ENCODE measurements around the gene ZCCHC4. TPM values are rescaled to one million over a fixed set of nuclear protein-coding genes. Genes with fewer than 3 reads are reported as not detected.
A peak's percentile ranks its signal among the peaks of the same experiment; 100 is the strongest.

ZCCHC4 gene, protein sequence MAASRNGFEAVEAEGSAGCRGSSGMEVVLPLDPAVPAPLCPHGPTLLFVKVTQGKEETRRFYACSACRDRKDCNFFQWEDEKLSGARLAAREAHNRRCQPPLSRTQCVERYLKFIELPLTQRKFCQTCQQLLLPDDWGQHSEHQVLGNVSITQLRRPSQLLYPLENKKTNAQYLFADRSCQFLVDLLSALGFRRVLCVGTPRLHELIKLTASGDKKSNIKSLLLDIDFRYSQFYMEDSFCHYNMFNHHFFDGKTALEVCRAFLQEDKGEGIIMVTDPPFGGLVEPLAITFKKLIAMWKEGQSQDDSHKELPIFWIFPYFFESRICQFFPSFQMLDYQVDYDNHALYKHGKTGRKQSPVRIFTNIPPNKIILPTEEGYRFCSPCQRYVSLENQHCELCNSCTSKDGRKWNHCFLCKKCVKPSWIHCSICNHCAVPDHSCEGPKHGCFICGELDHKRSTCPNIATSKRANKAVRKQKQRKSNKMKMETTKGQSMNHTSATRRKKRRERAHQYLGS
- 7.4 to 10.8 TPM (median 7.9 TPM) in 3 replicates for polyA plus RNA-seq
- 5.3 TPM for polyA plus RNA-seq (2011; ENCODE audit: low read depth)
- polyA plus RNA-seq (2011; cell fraction: cytosol; rRNA removed) = 3.8 and 7.7 TPM in 2 replicates
- polyA plus RNA-seq (2011; cell fraction: nucleus; rRNA removed) = 14.3 and 14.6 TPM in 2 replicates
- polyA plus RNA-seq (2012; ENCODE audit: low replicate concordance) = 4.0 and 5.8 TPM in 2 replicates
- 3.0 to 8.2 TPM (median 4.3 TPM) in 3 replicates for polyA minus RNA-seq
- 9.0 TPM for polyA minus RNA-seq (2011; cell fraction: cytosol; rRNA and poly(A)+ RNA removed)
- 8.1 and 19.6 TPM in 2 replicates for polyA minus RNA-seq (2011; cell fraction: nucleus; rRNA and poly(A)+ RNA removed)

DNA sequence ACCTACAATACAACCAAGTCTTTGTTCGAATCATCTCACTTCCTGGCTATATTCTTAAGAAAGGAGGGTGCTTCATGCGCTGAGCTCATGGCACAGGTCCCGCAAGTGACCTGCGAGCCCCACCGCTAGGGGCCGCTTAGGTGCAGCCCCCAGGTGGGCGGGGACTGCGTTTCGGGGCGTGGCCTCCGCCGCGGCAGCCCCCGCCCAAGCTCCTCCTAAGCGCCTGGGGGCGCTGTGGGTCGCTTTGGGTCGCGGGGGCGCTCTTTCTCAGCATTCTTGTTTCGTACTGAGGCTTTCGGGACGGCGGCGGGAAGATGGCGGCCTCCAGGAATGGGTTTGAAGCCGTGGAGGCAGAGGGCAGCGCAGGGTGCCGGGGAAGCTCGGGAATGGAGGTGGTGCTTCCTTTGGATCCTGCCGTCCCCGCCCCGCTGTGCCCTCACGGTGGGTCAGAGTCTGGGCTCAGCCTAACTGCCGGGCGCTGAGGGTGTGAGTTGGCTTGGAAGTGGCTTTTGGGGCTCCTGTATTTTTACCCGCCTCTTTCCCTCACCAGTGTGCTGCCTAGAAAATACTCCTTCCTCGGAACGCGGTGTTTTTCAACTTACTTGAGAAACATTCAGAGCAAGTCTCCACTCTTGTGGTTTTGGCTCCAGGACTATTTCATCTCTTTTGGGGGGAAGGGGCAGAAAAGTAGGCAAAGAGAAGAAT, at the start of gene ZCCHC4:
Gene ZCCHC4 (plus strand): TSS at position 279 of the 705 bp plus-strand sequence. CDS start 36 bp downstream, at position 315.
- TF ChIP-seq, protein P1, sequence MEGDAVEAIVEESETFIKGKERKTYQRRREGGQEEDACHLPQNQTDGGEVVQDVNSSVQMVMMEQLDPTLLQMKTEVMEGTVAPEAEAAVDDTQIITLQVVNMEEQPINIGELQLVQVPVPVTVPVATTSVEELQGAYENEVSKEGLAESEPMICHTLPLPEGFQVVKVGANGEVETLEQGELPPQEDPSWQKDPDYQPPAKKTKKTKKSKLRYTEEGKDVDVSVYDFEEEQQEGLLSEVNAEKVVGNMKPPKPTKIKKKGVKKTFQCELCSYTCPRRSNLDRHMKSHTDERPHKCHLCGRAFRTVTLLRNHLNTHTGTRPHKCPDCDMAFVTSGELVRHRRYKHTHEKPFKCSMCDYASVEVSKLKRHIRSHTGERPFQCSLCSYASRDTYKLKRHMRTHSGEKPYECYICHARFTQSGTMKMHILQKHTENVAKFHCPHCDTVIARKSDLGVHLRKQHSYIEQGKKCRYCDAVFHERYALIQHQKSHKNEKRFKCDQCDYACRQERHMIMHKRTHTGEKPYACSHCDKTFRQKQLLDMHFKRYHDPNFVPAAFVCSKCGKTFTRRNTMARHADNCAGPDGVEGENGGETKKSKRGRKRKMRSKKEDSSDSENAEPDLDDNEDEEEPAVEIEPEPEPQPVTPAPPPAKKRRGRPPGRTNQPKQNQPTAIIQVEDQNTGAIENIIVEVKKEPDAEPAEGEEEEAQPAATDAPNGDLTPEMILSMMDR (optimal IDR thresholded peaks at IDR 0.05 in 1 of 3, IDR thresholded peaks at IDR 0.05 in 1 of 3, conservative IDR thresholded peaks at IDR 0.05 in 1 of 3; ENCODE audit: extremely low read depth in 1 of 3, insufficient read depth in 2 of 3, low read length in 3 of 3) = peak; percentile 69 to 99 (median 91)
- TF ChIP-seq EZH2 (IDR thresholded peaks at IDR 0.05; ENCODE audit: low read length) = no peak
- dilution Hi-C loops (cut with MboI; ENCODE audit: extremely low pct_ligation_motif_present, low sequenced_read_pairs) = no loop called here
- Histone ChIP-seq H3K4me2 (ENCODE audit: control insufficient read depth, extremely low read depth, insufficient read depth, low read depth, low read length) (peak within 1 kb of the TSS; percentile 88), H4K20me1 (ENCODE audit: control insufficient read depth, extremely low read depth, insufficient read depth, low read length) (no peaks in the 10 kb centered on the region), H3K27me3 (ENCODE audit: control insufficient read depth, extremely low read depth, insufficient read depth, low read length) (no peaks in the 10 kb centered on the region), H3K36me3 (ENCODE audit: control insufficient read depth in 2 of 2, extremely low read depth in 1 of 2, insufficient read depth in 2 of 2, low read length in 2 of 2) (no peaks in the 10 kb centered on the region), H3K4me1 (ENCODE audit: control insufficient read depth, extremely low read depth, insufficient read depth, low read length) (peaks cover 7% of the 10 kb centered on the region), H3K9me1 (ENCODE audit: control insufficient read depth, extremely low read depth, insufficient read depth, low read length) (no peaks in the 10 kb centered on the region), H2AFZ (ENCODE audit: control insufficient read depth, low read length) (peak within 1 kb of the TSS; percentile 99), H3K9me3 (ENCODE audit: control insufficient read depth, low read depth, low read length) (no peaks in the 10 kb centered on the region), H3K79me2 (ENCODE audit: control insufficient read depth, insufficient read depth, low read length) (peaks cover 2% of the 10 kb centered on the region), H3K27ac (ENCODE audit: control insufficient read depth, insufficient read depth, low read length) (peak within 1 kb of the TSS; percentile 67), H3K4me3 (ENCODE audit: control insufficient read depth in 2 of 3, extremely low read depth in 1 of 3, insufficient read depth in 2 of 3, low read depth in 1 of 3, low read length in 3 of 3) (peak within 1 kb of the TSS; percentile 78 to 94 (median 93)), H3K9ac (ENCODE audit: control insufficient read depth, extremely low read depth, insufficient read depth, low read length) (peak within 1 kb of the TSS; percentile 78)
- DNase-seq (ENCODE audit: low read depth, low spot score) (peak; percentile 71), FAIRE-seq (no peak)

DNA sequence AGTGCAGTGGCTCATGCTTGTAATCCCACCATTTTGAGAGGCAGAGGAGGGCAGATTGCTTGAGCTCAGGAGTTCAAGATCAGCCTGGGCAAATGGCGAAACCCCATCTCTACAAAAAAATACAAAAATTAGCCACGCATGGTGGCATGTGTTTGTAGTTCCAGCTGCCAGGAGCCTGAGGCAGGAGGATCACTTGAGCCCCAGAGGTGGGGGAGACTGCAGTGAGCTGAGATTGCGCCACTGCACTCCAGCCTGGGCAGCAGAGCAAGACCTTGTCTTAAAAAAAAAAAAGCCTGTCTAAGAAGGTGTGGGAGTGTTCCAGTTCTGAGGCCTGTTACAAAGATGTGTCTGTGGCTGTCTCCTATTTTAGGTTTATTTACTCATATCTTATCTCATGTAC, 40.7 kb upstream of the ZCCHC4 start:
- H3K4me3 ChIP-seq (ENCODE audit: control insufficient read depth in 2 of 3, extremely low read depth in 1 of 3, insufficient read depth in 2 of 3, low read depth in 1 of 3, low read length in 3 of 3) = no peak overlapping the region
- dilution Hi-C loops (cut with MboI; ENCODE audit: extremely low pct_ligation_motif_present, low sequenced_read_pairs) = no loop called here

More for the DNA sequence above, 40.7 kb upstream of the ZCCHC4 start:
- DNase-seq (ENCODE audit: low read depth, low spot score) (no peak), FAIRE-seq (no peak)
- no peaks in the 10 kb centered on the region for H3K79me2 ChIP-seq (ENCODE audit: control insufficient read depth, insufficient read depth, low read length)
- no peak overlapping the region for H3K27ac ChIP-seq (ENCODE audit: control insufficient read depth, insufficient read depth, low read length)
- H3K9me3 ChIP-seq (ENCODE audit: control insufficient read depth, low read depth, low read length) = no peaks in the 10 kb centered on the region
- H4K20me1 ChIP-seq (ENCODE audit: control insufficient read depth, extremely low read depth, insufficient read depth, low read length) = no peaks in the 10 kb centered on the region
- H3K4me2 ChIP-seq (ENCODE audit: control insufficient read depth, extremely low read depth, insufficient read depth, low read depth, low read length) = no peak overlapping the region
- H3K9ac ChIP-seq (ENCODE audit: control insufficient read depth, extremely low read depth, insufficient read depth, low read length) = no peak overlapping the region
- H2AFZ ChIP-seq (ENCODE audit: control insufficient read depth, low read length) = no peak overlapping the region
- peaks cover 0 to 3% of the 10 kb centered on the region in 2 experiments for H3K36me3 ChIP-seq (ENCODE audit: control insufficient read depth in 2 of 2, extremely low read depth in 1 of 2, insufficient read depth in 2 of 2, low read length in 2 of 2)
- no peaks in the 10 kb centered on the region for H3K27me3 ChIP-seq (ENCODE audit: control insufficient read depth, extremely low read depth, insufficient read depth, low read length)
- H3K9me1 ChIP-seq (ENCODE audit: control insufficient read depth, extremely low read depth, insufficient read depth, low read length) = no peaks in the 10 kb centered on the region
- TF ChIP-seq, protein P1 (optimal IDR thresholded peaks at IDR 0.05 in 1 of 3, IDR thresholded peaks at IDR 0.05 in 1 of 3, conservative IDR thresholded peaks at IDR 0.05 in 1 of 3; ENCODE audit: extremely low read depth in 1 of 3, insufficient read depth in 2 of 3, low read length in 3 of 3) = no peak
- H3K4me1 ChIP-seq (ENCODE audit: control insufficient read depth, extremely low read depth, insufficient read depth, low read length) = no peaks in the 10 kb centered on the region

All from keratinocyte (primary cell).